Measurements from ENCODE around the gene ITM2B.

The ITM2B gene

DNA sequence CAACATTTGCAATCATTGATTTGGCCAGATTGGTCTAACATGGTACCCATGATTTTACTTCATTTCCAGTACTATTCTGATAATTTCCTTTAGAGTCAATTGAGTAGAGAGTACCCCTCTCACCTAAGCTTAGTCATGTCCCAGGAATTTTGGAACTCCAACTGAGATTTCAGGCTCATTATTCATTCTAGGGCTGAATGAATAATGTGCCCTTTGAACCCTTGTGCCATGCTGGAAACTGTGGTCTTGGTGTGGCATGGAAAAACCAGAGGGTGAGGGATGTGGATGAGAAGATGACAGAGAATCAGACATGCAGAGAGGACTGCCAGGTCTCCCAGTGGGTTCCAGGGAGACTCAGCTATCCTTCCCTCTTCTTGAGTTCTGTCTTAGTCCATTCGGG lies 30.2 kb downstream of the ITM2B start:
- no peak for DNase-seq

DNA sequence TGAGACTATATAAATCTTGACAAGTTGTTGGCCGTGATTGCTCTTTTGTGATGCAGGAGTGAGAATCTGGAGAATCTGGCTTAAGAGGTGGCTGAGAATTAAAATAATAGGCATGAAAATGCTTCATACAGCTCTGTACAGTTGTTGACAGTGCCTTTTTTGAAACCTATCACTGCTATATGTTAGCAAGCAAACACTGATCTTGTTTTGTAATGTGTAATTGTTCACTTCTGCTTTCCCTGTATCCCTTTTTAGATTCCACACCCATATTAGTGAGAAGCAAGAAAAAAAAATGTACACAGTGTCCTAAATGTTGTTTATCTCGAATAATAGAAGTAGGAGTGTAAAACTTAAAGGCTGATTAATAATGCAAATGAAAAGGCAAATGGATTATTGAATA lies 31.1 kb downstream of the ITM2B start:
- no peak for DNase-seq

DNA sequence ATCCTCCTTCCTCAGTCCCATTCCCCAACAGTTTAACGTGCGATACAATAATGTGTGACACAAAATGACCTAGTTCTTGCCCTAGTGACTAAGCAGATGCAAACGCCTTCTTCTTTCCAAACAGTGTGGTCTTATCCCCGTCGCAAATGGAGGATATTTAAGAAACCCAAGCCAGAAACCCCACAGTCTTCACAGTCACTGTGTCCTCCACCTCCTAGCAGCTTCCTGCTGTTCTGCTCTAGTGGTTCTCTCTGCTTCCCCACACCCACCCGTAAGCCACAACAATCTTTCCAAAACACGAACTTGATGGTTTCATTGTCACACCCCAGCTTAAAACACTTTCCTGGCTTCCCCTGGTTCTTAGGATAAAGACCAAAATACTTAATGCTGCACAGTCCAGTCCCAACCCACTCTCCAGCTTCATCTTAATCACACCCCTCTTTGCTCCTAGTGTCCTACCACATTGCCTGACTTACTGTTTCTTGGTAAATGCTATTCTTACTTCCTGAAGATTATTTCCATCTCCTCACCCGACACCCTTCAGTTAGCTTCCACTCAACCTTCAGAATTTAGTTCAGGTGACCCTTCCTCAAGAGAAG lies 32.3 kb downstream of the ITM2B start:
- no peak for DNase-seq

DNA sequence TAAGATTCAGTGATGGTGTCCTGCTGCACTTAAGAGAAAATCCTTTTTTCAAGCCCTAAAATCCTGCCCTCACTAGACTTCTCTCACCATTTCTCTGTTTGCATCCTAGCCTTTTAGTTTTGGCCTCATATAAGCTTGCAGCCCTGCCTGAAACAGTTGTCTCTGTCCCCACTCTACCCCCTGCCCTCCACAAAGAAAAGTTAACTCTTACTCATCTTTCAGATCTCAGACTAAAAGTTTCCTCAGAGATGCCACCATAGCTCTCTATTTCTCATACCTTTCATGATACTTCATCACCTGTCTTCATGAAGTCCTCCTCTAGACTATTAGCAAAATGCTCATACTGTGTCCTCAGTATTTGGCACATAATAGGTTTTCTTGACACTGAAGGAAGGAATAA lies 33.1 kb downstream of the ITM2B start:
- no peak for DNase-seq

DNA sequence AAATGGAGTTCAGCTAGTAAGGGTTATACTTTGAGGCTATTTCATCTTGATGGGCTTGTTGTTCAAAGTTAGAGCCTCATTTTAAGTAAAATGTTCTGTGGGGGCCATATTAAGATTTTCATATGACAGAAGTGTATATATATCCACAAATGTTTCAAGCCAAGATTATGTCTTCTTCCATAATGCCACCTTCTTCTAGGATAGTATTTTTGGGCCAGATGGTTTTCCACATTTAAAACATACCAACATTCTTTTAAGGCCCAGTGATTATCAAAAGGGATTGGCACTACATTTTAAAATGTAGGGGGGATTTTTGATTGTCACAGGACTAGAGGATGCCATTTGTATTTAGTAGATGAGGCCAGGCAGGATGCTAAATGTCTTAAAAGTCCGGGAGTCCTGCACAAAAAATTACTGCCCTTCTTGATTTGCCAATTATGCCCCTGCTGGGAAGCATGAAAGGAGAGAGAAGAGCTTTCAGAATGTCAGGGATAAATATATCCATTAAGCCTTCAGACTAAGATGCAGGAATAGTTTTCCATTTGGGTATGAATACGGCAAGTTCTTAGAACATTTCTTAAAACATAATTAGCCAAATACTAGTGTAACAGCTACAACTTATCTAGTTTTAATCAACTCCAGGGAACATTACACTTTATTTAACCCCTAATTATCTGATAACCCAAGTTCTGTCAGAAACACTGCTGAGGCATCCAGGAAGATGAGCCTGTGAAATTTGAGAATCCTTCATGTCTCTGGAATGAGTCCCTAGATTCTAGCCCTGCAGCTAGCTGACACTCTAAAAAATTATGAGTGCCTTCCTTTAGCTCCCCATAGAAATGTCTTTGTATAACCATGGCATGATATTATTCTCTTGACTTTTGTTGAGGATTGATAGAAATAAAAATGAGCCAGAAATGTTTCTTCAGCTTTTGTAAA lies 34.0 kb downstream of the ITM2B start:
- DNase-seq, result no peak

DNA sequence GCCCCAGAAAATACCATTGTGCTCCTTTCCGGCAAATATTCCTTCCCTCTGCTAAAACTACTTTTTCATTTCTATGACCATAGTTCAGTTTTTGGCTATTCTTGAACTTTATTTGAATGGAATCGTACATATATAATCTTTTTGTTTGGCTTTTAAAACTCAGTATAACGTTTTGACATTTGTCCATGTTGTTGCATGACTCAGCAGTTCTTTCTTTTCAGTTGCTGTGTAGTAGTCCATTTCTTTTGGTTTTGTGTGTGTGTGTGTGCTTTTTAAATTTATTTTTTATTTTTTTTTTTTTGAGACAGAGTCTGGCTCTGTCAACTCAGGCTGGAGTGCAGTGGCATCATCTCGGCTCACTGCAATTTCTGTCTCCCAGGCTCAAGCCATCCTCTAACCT lies 35.0 kb downstream of the ITM2B start:
- no peak for DNase-seq

DNA sequence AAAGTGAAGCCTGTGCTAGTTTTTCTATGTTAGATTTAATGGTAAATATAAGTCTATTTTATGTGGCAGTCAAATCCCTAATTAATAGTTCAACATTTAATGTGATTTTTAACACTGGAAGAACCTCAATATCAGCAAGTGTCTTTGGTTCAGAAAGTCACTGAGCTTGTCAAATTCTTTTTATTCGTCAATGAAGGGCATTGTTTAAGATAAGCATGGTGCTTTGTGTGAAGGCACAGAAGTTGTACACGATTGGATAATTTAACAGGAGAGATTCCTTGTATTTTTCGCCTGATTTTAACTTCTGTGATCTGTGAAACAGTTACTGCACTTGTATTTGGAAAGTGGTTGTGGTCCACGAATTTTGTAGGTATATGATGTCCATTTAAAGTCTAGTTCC lies 40.3 kb downstream of the ITM2B start:
- no peak for DNase-seq

DNA sequence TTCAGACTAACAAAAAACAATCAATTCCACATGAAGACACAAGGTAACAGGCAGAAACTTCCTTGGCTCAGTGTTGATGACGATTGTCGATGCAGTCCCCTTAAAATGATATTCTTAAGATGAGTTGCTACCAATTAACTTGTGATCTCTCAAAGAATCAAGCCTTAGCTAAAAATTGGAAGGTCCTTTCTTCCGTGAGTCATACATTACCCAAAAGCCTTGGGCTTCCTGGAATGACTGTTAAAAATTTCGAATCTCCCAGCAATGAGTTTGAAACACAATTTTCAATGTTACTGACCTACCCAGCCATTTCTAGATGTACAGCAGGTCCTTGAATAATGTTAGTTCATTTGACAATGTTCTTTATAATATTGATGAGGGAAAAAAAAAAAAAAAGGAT lies 42.5 kb downstream of the ITM2B start:
- DNase-seq, result no peak

DNA sequence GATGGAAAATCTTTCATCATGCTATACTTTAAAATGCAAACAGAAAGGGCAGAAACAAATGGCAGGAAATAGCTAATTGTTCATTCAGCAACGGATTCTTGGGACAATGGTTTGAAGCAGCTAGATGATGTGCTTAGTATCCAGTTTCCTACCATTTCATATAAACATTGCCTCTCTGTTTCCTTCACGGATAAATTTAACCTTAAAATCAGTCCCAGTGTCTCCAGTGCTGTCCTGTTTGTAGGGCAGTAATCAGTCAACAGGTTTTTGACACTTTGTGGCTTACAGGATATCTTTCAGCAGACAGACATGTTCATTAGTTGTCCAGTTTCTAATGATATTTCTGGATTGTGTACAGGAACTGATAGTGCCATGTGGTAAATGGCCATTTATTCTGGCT lies 45.8 kb downstream of the ITM2B start:
- DNase-seq, result no peak

DNA sequence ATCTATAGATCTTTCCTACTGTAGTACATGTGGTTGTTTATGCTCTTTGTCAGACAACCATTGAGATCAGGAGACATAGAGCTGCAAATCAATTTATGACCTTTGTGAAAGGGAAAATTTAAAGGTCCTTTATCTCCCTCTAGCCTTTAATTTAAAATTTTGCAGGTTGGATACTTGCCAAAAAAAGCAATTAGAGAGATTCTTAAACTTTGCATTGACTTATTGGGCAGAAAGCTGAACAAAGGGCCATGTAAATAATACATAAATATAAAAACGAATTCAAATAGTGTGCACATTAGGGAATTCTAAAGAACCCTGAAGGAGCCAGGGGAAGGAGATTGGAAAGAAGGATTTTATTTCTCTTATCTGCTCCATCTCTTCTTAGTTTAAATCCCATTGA lies 48.5 kb downstream of the ITM2B start:
- no peak for DNase-seq

DNA sequence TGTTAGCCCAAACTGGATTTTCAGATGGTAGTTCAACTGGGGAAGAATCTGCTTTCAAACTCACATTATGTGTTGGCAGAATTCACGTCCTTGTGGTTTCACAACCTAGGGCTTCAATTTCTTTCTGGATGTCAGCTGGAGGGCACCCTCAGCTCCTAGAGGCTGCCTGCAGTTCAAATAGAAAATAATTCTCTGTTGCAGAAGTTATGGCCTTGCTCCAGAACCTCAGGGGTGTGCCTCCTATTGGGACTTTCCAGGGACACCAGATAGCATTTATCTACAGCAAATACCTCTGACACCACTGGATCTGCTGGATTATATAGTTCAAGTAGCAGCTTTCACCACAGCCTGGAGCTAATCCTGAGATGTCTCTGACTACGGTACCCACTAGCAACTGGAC lies 58.7 kb downstream of the ITM2B start:
- no peak for DNase-seq

DNA sequence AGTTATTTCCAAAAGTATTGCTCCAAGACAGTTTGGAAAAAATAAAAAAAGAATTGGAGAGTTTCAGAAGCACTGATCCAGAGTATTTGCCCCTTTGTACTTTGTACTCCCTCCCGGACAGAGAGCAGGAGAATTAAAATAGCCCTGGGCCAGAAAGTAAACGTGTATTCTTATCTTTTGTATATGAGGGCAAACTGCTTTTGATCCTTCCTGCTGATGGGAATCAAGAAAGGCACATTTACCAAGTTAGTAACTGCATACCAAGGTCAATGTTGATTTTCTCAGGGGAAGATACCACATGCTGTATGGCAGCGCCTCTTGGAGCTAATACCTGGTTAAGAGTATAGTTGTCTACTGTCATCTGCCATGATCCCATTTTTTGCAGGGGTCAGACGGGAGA lies 59.6 kb downstream of the ITM2B start:
- DNase-seq, result no peak

DNA sequence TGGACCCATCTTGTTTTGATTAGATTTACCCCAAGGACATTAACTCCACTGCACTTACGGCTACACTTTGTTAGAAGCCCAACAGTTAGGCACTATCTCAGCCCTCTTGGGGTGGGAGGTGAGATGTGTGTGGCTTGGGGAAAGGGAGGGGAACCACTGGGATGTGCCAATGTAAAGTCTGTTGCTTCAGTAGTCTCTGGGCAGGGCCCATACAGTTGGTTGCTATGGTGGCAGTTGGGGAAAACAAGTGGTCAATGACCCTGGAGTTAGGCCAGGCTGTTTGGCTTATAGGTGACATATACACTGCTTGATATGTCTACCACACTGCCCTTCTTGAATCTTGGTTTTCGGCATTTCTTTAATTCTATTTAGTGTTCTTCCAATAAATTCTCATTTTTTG lies 61.6 kb downstream of the ITM2B start:
- DNase-seq, result no peak

DNA sequence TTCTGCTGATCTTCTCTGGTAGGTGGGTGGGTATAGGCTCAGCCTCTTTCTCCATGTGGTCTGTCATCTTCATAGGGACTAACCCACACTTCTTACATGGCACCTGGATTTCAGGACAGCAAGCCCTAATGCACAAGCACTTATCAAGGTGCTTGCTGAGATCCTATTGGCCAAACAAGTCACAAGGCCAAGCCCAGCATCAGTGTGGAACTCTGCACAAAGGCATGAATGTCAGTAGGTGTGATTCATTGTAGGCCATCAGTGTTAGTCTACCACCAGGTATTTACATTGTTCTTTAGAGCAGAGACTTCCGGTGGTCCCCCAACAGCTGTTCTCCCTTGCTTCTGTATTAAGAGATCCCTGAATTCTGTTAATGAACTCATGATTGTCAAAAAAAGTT lies 62.3 kb downstream of the ITM2B start:
- DNase-seq, result no peak

DNA sequence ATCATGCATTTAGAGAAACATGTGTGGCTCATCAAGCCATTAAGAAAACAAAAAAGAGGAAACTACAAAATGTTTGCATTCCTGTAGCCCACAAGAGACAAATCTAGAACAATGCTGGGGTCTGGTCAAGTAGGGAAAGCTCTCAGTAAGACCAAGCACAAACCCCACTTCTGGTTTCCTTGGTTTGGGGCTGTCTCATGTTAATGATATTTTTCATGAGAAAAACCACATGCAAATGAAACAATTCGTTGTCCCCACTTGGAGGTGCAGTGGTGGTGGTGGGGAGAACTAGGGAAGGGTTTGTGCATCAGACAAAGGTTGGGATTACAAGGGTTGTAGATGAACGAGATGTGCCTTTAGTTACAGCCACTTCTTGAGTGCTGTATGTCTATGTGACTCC lies 63.5 kb downstream of the ITM2B start:
- no peak for DNase-seq

DNA sequence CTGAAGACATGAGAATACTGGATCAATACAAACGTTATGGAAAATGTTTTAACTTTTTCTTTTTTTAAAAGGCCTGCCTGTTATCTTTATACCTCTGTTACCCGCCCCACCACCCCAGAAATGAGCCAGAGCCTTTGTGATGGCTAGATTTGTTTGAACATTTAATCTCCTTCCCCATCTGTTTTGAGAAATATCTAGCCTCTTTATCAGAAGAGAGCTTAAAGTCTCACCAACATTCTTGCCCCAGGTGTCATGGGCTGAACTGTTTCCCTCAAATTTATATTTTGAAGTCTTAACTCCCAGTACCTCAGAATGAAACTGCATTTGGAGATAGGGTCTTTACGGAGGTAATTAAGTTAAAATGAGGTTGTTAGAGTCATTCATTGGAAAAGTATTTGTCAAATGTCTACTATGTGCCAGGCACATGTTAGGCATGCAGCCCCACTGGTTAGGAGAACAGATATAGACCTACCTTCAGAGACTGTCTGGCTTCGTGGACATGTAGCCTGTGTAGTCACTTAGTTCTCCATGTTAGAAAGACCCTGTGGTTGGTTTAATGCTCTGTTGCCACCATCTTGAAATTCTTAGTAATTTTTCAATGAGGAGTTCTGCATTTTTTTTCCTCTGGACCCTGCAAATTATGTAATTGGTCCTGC lies 64.3 kb downstream of the ITM2B start:
- no peak for DNase-seq

DNA sequence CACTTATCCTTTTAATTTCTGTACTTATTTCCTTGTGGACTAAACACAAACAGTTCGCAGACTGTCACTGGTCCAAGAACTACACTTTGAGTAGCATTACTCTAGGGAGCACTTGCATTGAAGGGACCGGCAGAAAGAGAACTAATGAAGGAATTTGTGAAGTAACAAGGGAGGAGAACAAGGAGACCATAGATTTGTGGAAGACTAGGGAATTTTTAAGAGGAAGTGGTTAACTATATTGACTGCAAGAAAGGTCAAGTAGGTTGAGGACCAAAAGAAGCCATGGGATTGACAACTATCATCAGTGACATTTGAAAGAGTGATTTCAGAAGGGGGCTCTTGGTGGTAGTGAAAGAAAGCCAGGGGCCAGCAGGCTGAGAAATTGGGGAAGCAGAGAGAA lies 66.6 kb downstream of the ITM2B start:
- no peak for DNase-seq

DNA sequence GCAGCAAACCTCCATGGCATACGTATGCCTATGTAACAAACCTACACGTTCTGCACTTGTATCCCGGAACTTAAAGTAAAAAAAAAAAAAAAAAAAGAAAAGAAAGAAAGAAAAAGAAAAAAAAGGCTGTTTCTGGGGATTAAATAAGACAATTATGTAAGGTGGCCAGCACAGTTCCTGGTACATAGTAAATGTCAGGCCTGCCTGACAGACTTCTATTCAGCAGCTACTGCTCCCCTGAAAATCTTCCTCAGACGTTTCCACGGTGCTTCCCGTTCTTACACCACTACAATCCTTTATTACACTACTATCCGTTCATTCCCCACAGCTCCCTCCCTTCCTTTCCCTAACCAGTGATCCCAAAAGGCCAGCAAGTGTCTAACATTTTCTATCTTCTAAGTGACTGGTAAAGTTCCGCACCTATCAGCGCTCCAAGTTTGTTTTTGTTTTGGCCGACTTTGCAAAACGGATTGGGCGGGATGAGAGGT lies 69.9 kb downstream of the ITM2B start:
- no peak for DNase-seq

DNA sequence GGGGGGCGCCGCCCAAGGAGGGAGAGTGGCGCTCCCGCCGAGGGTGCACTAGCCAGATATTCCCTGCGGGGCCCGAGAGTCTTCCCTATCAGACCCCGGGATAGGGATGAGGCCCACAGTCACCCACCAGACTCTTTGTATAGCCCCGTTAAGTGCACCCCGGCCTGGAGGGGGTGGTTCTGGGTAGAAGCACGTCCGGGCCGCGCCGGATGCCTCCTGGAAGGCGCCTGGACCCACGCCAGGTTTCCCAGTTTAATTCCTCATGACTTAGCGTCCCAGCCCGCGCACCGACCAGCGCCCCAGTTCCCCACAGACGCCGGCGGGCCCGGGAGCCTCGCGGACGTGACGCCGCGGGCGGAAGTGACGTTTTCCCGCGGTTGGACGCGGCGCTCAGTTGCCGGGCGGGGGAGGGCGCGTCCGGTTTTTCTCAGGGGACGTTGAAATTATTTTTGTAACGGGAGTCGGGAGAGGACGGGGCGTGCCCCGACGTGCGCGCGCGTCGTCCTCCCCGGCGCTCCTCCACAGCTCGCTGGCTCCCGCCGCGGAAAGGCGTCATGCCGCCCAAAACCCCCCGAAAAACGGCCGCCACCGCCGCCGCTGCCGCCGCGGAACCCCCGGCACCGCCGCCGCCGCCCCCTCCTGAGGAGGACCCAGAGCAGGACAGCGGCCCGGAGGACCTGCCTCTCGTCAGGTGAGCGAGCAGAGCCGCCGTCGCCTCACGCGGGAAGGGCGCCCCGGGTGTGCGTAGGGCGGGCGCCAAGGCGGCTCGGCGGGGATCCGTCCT lies 70.5 kb downstream of the ITM2B start, which contains the start of gene RB1:
TSS of gene RB1 (plus strand) at position 393 of the 784 bp plus-strand sequence. CDS start at position 555, 162 bp downstream.
- DNase-seq, result peak; percentile 96

DNA sequence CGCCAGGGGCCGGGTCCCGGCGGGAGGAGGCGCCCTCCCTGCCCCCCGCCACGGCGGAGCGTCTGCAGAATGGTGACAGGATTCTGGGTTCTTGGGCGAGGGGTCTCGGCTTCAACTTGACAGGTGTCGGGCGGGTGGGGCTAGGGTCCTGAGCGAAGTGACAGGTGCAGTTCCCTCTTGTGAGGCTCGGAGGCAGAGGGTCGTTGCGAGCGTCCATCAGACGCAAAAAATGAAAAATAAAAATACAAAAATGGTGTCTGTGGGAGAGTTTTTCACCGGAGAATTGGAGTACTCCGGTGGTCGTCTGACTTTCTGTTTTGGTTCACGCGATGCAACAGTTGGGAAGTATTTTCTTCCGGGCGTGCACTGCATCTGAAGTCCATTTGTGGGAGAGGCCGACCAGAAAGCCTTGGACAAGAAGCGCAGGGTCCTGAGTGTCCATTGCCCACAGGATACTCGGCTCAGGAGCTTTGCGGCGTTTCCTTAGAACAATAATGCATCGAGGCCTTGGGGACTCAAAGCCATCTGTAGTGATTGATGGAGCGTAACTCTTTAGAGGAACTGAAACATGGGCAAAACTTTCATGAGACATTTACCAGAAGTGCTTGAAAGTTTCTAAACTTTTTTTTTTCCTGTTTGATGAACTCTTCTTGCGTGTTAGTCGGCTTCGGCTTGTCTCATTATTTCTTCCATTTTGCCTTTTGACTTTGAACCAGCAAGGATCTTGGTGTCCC lies 71.3 kb downstream of the ITM2B start:
- peak; percentile 84 for DNase-seq

DNA sequence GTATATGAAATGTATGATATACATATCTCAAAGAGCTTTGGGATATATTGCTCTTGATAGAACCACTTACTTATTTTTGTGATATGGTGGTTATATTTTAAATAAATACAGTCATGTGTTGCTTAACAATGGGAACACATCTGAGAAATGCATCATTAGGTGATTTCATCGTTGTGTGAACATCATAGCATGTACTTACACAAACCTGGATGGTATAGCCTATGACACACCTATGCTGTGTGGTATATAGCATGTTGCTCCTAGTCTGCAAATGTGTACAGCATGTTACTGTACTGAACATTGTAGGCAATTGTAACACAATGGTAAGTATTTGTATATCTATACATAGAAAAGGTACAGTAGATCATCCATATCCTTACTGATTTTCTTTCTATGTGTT lies 78.2 kb downstream of the ITM2B start:
- no peak for DNase-seq

DNA sequence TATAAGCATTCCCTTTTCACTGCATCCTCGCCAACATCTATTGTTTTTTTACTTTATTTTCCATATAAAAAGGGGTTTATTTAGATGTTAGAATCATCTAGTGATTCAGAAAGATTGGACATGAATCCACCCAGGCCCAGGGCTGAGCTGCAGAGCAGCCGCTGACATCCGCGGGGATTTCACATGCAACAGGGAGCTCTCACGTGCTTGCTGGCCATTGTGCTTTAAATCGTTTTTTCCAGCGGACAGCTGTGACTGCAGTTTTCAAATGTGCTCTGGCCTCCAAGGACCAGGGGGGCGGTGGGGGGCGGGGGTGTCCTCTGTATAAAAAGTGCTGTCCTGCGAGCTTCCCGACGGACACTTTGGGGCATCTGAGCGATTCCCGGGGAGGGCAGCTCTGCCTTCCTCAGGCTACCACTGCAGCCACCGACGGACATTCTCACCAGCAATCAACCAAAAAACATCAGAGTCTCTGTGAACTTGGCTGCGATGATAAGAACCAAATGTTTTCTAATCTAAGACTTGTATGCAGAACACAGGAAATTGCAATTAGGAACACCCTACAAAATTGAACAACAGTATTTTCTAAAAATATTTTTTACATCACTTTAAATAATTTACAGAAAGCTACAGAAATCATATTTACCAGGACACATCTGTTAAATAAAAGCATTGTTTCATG lies 83.1 kb downstream of the ITM2B start:
- peak; percentile 44 for DNase-seq

All from eye (tissue), 1 donor.